Measurements from ENCODE around the gene TAF11L10.
"Not testable (repeated sequence)": the region's sequence is repeated elsewhere in the genome, so short reads cannot be mapped to it uniquely, and the experiment has no call there.

Gene TAF11L10

GRCh38 chr5:17614872-17615605 is 17.4 kb upstream of the TAF11L10 start:
- TF ChIP-seq CTCF (IDR thresholded peaks at IDR 0.05; ENCODE audit: insufficient read depth, low read length, poor library complexity, severe bottlenecking): no peak
- no peak overlapping the region for H3K4me3 ChIP-seq (replicated peaks; ENCODE audit: low read depth, low read length)
- H3K36me3 ChIP-seq (ENCODE audit: control insufficient read depth, insufficient read depth, low read length): no peaks in the 10 kb centered on the region
- DNase-seq (ENCODE audit: extremely low read depth, insufficient read length): no peak
- H3K27me3 ChIP-seq (replicated peaks; ENCODE audit: control insufficient read depth, insufficient read depth, low read length): no peaks in the 10 kb centered on the region

DNA sequence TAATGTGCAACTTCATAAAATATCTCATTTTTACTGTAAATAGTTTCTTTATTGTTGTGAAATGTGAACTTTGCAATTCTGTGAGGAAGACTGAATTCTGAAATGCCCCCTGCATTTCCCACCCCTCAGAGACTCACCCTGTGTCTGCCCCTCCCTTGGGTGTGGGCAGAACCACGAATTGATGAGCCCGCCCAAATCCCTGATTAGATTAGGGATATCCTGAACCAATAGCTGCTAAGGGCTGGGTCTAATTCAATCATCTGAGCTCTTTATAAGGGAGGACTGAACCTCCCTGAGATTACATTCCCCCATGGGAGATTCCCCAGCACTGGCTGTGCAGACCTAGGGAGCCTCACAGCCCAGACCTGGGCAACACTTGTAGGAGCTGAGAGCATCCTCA is 12.5 kb upstream of the TAF11L10 start, which contains the start of gene TAF11L12:
Gene TAF11L12, plus strand, starts transcription at position 301 of the 400 bp plus-strand sequence.
- DNase-seq (ENCODE audit: extremely low read depth, insufficient read length); H3K27me3 ChIP-seq (replicated peaks; ENCODE audit: control insufficient read depth, insufficient read depth, low read length); H3K36me3 ChIP-seq (ENCODE audit: control insufficient read depth, insufficient read depth, low read length); H3K4me3 ChIP-seq (replicated peaks; ENCODE audit: low read depth, low read length): not testable (repeated sequence)

- H3K36me3 ChIP-seq (ENCODE audit: control insufficient read depth, insufficient read depth, low read length); H3K27me3 ChIP-seq (replicated peaks; ENCODE audit: control insufficient read depth, insufficient read depth, low read length); DNase-seq (ENCODE audit: extremely low read depth, insufficient read length); H3K4me3 ChIP-seq (replicated peaks; ENCODE audit: low read depth, low read length): not testable (repeated sequence)
Observed at GRCh38 chr5:17607461-17607860, 9.8 kb upstream of the TAF11L10 start.

- Histone ChIP-seq H3K4me3 (replicated peaks; ENCODE audit: low read depth, low read length) (no peak overlapping the region), H3K27me3 (replicated peaks; ENCODE audit: control insufficient read depth, insufficient read depth, low read length) (no peaks in the 10 kb centered on the region), H3K36me3 (ENCODE audit: control insufficient read depth, insufficient read depth, low read length) (no peaks in the 10 kb centered on the region)
- no peak for DNase-seq (ENCODE audit: extremely low read depth, insufficient read length)
- no peak for TF ChIP-seq CTCF (IDR thresholded peaks at IDR 0.05; ENCODE audit: insufficient read depth, low read length, poor library complexity, severe bottlenecking)
Observed at GRCh38 chr5:17604951-17605350, 7.3 kb upstream of the TAF11L10 start.

GRCh38 chr5:17603880-17604279 is 6.3 kb upstream of the TAF11L10 start, which contains the start of gene TAF11L11:
TSS of gene TAF11L11 (plus strand) at chr5:17604183.
- H3K36me3 ChIP-seq (ENCODE audit: control insufficient read depth, insufficient read depth, low read length); DNase-seq (ENCODE audit: extremely low read depth, insufficient read length); H3K4me3 ChIP-seq (replicated peaks; ENCODE audit: low read depth, low read length); H3K27me3 ChIP-seq (replicated peaks; ENCODE audit: control insufficient read depth, insufficient read depth, low read length): not testable (repeated sequence)

- not testable (repeated sequence) for H3K27me3 ChIP-seq (replicated peaks; ENCODE audit: control insufficient read depth, insufficient read depth, low read length); H3K4me3 ChIP-seq (replicated peaks; ENCODE audit: low read depth, low read length); DNase-seq (ENCODE audit: extremely low read depth, insufficient read length); H3K36me3 ChIP-seq (ENCODE audit: control insufficient read depth, insufficient read depth, low read length)
Observed at GRCh38 chr5:17594255-17594654, 3.4 kb downstream of the TAF11L10 start, which contains the start of gene TAF11L9. TSS of gene TAF11L9 (minus strand) at chr5:17594394.

DNA sequence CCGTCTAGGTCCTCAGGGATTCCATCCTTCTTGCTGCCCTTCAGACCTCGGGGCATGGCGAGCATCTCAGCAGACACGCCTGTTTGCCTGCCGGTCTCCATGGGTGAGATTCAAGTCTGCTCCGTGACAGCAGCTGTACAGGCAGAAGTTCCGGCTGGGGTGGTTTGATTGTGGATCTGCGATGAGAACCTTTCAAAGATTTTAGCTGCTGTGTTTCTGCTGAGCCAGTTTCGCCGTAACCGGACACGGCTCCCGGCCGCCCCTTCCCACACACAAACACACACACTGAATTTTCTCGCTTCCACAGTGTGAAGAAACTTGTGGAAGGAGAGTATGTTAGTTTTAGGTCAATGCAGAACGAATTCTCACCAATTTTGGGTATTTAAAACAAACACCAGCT is 6.8 kb downstream of the TAF11L10 start, which contains the start of gene TAF11L8:
Gene TAF11L8, minus strand, starts transcription at position 101 of the 400 bp plus-strand sequence.
- not testable (repeated sequence) for H3K36me3 ChIP-seq (ENCODE audit: control insufficient read depth, insufficient read depth, low read length); H3K27me3 ChIP-seq (replicated peaks; ENCODE audit: control insufficient read depth, insufficient read depth, low read length); DNase-seq (ENCODE audit: extremely low read depth, insufficient read length); H3K4me3 ChIP-seq (replicated peaks; ENCODE audit: low read depth, low read length)

DNA sequence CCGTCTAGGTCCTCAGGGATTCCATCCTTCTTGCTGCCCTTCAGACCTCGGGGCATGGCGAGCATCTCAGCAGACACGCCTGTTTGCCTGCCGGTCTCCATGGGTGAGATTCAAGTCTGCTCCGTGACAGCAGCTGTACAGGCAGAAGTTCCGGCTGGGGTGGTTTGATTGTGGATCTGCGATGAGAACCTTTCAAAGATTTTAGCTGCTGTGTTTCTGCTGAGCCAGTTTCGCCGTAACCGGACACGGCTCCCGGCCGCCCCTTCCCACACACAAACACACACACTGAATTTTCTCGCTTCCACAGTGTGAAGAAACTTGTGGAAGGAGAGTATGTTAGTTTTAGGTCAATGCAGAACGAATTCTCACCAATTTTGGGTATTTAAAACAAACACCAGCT is 12.0 kb downstream of the TAF11L10 start, which contains the start of gene TAF11L7:
Gene TAF11L7, minus strand, starts transcription at position 101 of the 400 bp plus-strand sequence.
- H3K36me3 ChIP-seq (ENCODE audit: control insufficient read depth, insufficient read depth, low read length); DNase-seq (ENCODE audit: extremely low read depth, insufficient read length); H3K4me3 ChIP-seq (replicated peaks; ENCODE audit: low read depth, low read length); H3K27me3 ChIP-seq (replicated peaks; ENCODE audit: control insufficient read depth, insufficient read depth, low read length): not testable (repeated sequence)

Measured in GM06990 (cell line).